Measurements from ENCODE around the gene GNB1L. TPM values are rescaled to one million over a fixed set of nuclear protein-coding genes. Genes with fewer than 3 reads are reported as not detected.

Gene GNB1L
- total and polyA plus RNA-seq, 10 of the 15 experiments (the other 5 are each of a cell fraction or from before 2014, with no cell fraction given), result 0.21 to 19.4 (median 6.8) TPM

DNA sequence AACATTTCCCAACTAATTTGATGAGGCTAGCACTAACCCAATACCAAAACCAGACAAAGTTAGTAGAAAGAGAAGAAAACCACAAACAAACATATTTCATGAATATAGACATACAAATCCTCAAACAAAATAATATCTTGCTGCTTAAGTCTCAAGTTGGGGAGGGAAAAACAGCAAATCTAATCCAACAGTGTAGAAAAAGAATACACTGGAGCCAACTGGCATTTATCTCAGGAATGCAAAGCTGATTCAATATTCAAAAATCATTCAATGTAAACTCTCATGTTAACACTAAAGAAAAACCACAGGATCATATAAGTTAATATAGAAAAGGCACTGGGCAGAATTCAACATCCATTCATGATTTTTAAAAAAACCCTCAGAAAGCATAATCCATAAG is 18.2 kb downstream of the GNB1L start:
- H3K27ac ChIP-seq (ENCODE audit: control insufficient read depth, insufficient read depth), result no peak overlapping the region
- H3K4me3 ChIP-seq, result no peak overlapping the region
- H3K79me2 ChIP-seq (ENCODE audit: control insufficient read depth, insufficient read depth, low read length), result no peaks in the 10 kb centered on the region
- H3K9me3 ChIP-seq (replicated peaks; ENCODE audit: control insufficient read depth, insufficient read depth, low read length), result no peaks in the 10 kb centered on the region
- ATAC-seq, result no peak
- H3K27me3 ChIP-seq (replicated peaks in 1 of 2; ENCODE audit: control insufficient read depth in 2 of 2, insufficient read depth in 2 of 2, low read length in 1 of 2), result no peaks in the 10 kb centered on the region
- ChIA-PET RAD21 (ENCODE audit: unreplicated experiment) (no interaction called here), SMC1A (ENCODE audit: uncharacterized antibody, unreplicated experiment) (interaction anchor here (0.9 kb wide), 1 partner anchor 19 kb away, joined by 3 read pairs; no protein-coding TSS in a partner anchor), CTCF (interaction anchor here (1.5 kb wide), 1 partner anchor 80 kb away, joined by 6 read pairs; no protein-coding TSS in a partner anchor), POLR2A (no interaction called here)
- no peak overlapping the region for H3K9ac ChIP-seq (ENCODE audit: control insufficient read depth, insufficient read depth, low read length)
- no peak for DNase-seq (ENCODE audit: low read depth, low spot score)
- no peak for FAIRE-seq
- peaks cover 6% of the 10 kb centered on the region for H3K4me1 ChIP-seq (ENCODE audit: control insufficient read depth, insufficient read depth, low read length)
- TF ChIP-seq EGR1 (IDR thresholded peaks at IDR 0.05; ENCODE audit: borderline replicate concordance in 1 of 2, low read depth in 2 of 2, low read length in 2 of 2) (no peak), SP1 (IDR thresholded peaks at IDR 0.05; ENCODE audit: low read depth, low read length) (no peak), NR2C1 (IDR thresholded peaks at IDR 0.05) (no peak), BMI1 (IDR thresholded peaks at IDR 0.05; ENCODE audit: borderline replicate concordance) (no peak), SREBF2 (IDR thresholded peaks at IDR 0.05; ENCODE audit: low read length) (no peak), LARP7 (IDR thresholded peaks at IDR 0.05) (no peak), DPF2 (IDR thresholded peaks at IDR 0.05) (no peak), CREB1 (IDR thresholded peaks at IDR 0.05; ENCODE audit: low read depth) (no peak), NRF1 (conservative IDR thresholded peaks at IDR 0.05; ENCODE audit: low read depth, low read length) (no peak), SMARCA5 (IDR thresholded peaks at IDR 0.05) (no peak), SUZ12 (IDR thresholded peaks at IDR 0.05; ENCODE audit: unreplicated experiment) (no peak), ZZZ3 (IDR thresholded peaks at IDR 0.05; ENCODE audit: control insufficient read depth, insufficient read length, low read depth) (no peak), HDAC2 (IDR thresholded peaks at IDR 0.05) (no peak), BACH1 (IDR thresholded peaks at IDR 0.05; ENCODE audit: borderline replicate concordance) (no peak)
- TF ChIP-seq, protein P1, sequence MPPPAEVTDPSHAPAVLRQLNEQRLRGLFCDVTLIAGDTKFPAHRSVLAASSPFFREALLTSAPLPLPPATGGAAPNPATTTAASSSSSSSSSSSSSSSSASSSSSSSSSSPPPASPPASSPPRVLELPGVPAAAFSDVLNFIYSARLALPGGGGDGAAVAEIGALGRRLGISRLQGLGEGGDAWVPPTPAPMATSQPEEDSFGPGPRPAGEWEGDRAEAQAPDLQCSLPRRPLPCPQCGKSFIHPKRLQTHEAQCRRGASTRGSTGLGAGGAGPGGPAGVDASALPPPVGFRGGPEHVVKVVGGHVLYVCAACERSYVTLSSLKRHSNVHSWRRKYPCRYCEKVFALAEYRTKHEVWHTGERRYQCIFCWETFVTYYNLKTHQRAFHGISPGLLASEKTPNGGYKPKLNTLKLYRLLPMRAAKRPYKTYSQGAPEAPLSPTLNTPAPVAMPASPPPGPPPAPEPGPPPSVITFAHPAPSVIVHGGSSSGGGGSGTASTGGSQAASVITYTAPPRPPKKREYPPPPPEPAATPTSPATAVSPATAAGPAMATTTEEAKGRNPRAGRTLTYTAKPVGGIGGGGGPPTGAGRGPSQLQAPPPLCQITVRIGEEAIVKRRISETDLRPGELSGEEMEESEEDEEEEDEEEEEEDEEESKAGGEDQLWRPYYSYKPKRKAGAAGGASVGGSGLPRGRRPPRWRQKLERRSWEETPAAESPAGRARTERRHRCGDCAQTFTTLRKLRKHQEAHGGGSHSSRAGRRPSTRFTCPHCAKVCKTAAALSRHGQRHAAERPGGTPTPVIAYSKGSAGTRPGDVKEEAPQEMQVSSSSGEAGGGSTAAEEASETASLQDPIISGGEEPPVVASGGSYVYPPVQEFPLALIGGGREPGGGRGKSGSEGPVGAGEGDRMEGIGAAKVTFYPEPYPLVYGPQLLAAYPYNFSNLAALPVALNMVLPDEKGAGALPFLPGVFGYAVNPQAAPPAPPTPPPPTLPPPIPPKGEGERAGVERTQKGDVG (CRISPR knock-in tag; IDR thresholded peaks at IDR 0.05), result no peak
- H4K20me1 ChIP-seq (ENCODE audit: control insufficient read depth, insufficient read depth), result no peaks in the 10 kb centered on the region
- in situ Hi-C loops (cut with MboI), result no loop called here
- intact Hi-C loops (cut with micrococcal nuclease; ENCODE audit: unreplicated experiment), result no loop called here
- H2AFZ ChIP-seq (ENCODE audit: control insufficient read depth, low read depth, low read length), result no peak overlapping the region
- H3K4me2 ChIP-seq (ENCODE audit: control insufficient read depth, insufficient read depth), result no peak overlapping the region
- BruUV-seq (replicated peaks), result no TSS peak
- H3K36me3 ChIP-seq (ENCODE audit: control insufficient read depth in 2 of 2, insufficient read depth in 2 of 2, low read length in 1 of 2), result no peaks in the 10 kb centered on the region

Measured in GM12878 (cell line).